Measurements from ENCODE around the gene ARID1B.

GRCh38 chr6:156970595-156971112, 193.5 kb downstream of the ARID1B start:
- TF ChIP-seq CTCF (IDR thresholded peaks at IDR 0.05) (no peak), POLR2A (IDR thresholded peaks at IDR 0.05) (no peak)
